HepG2 (cell line): Measurements from ENCODE around the gene SCYGR5. TPM values are rescaled to one million over a fixed set of nuclear protein-coding genes. Genes with fewer than 3 reads are reported as not detected.

Experiments used
- ATAC-seq: fragments of 200-7000 bp; cut with Tn5 transposase; 3 replicates; pipeline ENCODE4 v1.9.1; 2020; ENCODE audit warnings: mild to moderate bottlenecking, moderate library complexity
- BruUV-seq: library from RNA; stranded (reverse); fragments of 400-500 nt; replicated peaks from 2 replicates; lab custom pipeline; 2021; lab: Mats Ljungman, UMichigan
- CTCF ChIA-PET: fragments of 300-600 bp; formaldehyde crosslinking; extraction: SDS; loops from one replicate; lab custom pipeline; 2021; ENCODE audit warnings: low total read pairs, inconsistent platforms, low intra/inter-chr PET ratio; lab: Yijun Ruan, JAX
- POLR2A ChIA-PET: fragments of 350-600 bp; sonication (Branson Sonifier 250); formaldehyde crosslinking; loops from one replicate; lab custom pipeline; 2020; ENCODE audit warnings: antibody characterized with exemption, inconsistent platforms; lab: Yijun Ruan, JAX
- DNase-seq: peaks from one replicate; pipeline ENCODE4 v3.0.0-alpha.2; 2015; ENCODE audit warnings: low spot score
- FAIRE-seq: peaks from 3 replicates; lab custom pipeline; 2011; peaks lifted over from hg19 to GRCh38; lab: Jason Lieb, UNC
- H2AFZ ChIP-seq: one replicate; pipeline ENCODE4 v1.6.1; 2011; ENCODE audit warnings: low read length, inconsistent platforms
- H3K27ac ChIP-seq: fragments of 300-600 bp; 3 replicates; pipeline ENCODE4 v1.8.0; 2011; ENCODE audit warnings: mixed run types, mild to moderate bottlenecking, mixed read lengths, low read length, inconsistent platforms; ENCODE audit not compliant: insufficient read depth; ENCODE audit errors: extremely low read length
- H3K27me3 ChIP-seq, 2 experiments: fragments of 200-600 bp in 1 of 2; 2 replicates in 1 of 2; 3 replicates in 1 of 2; pipeline versions ENCODE4 v1.6.0 to v1.8.0; 2011; ENCODE audit warnings: low read length in 2 of 2, mild to moderate bottlenecking in 2 of 2, moderate library complexity in 2 of 2, inconsistent platforms in 1 of 2; ENCODE audit not compliant: insufficient read depth in 2 of 2, control insufficient read depth in 1 of 2
- H3K36me3 ChIP-seq, 2 experiments: fragments of 200-600 bp in 1 of 2; replicated peaks in 1 of 2; 2 replicates in 1 of 2; 3 replicates in 1 of 2; pipeline versions ENCODE4 v1.5.1 to v1.8.0; 2011; ENCODE audit warnings: low read length in 2 of 2, inconsistent platforms in 1 of 2; ENCODE audit not compliant: insufficient read depth in 2 of 2, control insufficient read depth in 1 of 2
- H3K4me1 ChIP-seq: 2 replicates; pipeline ENCODE4 v1.5.1; 2012; ENCODE audit warnings: low read length, inconsistent platforms; ENCODE audit not compliant: insufficient read depth
- H3K4me2 ChIP-seq: 2 replicates; pipeline ENCODE4 v1.6.0; 2011; ENCODE audit warnings: low read depth, low read length, inconsistent platforms
- H3K4me3 ChIP-seq, 3 experiments: fragments of 200-600 bp in 1 of 3; sonication (generic), shearing (Covaris generic) in 1 of 3; replicated peaks in 1 of 3; 2 replicates each; pipeline ENCODE4 v1.5.1; 2011 to 2016; ENCODE audit warnings: low read length in 3 of 3, inconsistent platforms in 2 of 3, low read depth in 2 of 3, mild to moderate bottlenecking in 2 of 3, control low read depth in 1 of 3, mixed read lengths in 1 of 3; ENCODE audit not compliant: insufficient read depth in 1 of 3
- H3K79me2 ChIP-seq: one replicate; pipeline ENCODE4 v1.6.1; 2011; ENCODE audit warnings: low read length, inconsistent platforms; ENCODE audit not compliant: insufficient read depth
- H3K9ac ChIP-seq: 2 replicates; pipeline ENCODE4 v1.6.0; 2011; ENCODE audit warnings: mild to moderate bottlenecking, low read depth, low read length, inconsistent platforms; ENCODE audit not compliant: insufficient read depth
- H3K9me3 ChIP-seq: 2 replicates; pipeline ENCODE4 v1.5.1; 2012; ENCODE audit warnings: mild to moderate bottlenecking, low read length
- H4K20me1 ChIP-seq: 2 replicates; pipeline ENCODE4 v1.6.0; 2011; ENCODE audit warnings: inconsistent platforms, mild to moderate bottlenecking, low read length, moderate library complexity; ENCODE audit not compliant: insufficient read depth
- ARNT2 ChIP-seq: sonication (generic); formaldehyde crosslinking; IDR thresholded peaks from 2 replicates; pipeline ENCODE4 v1.8.0; 2022; ENCODE audit warnings: mild to moderate bottlenecking, low read depth, missing genetic modification reagents, moderate library complexity
- ELF4 ChIP-seq: sonication (generic); formaldehyde crosslinking; IDR thresholded peaks from 2 replicates; pipeline ENCODE4 v1.5.0; 2020; ENCODE audit warnings: missing genetic modification reagents, mild to moderate bottlenecking, moderate library complexity, borderline replicate concordance
- MXD4 ChIP-seq: IDR thresholded peaks from 2 replicates; pipeline ENCODE4 v1.6.1; 2016; ENCODE audit warnings: mild to moderate bottlenecking, missing biosample characterization, missing genetic modification reagents
- NCOA5 ChIP-seq: sonication (generic); formaldehyde crosslinking; IDR thresholded peaks from 2 replicates; pipeline ENCODE4 v1.4.0; 2020; ENCODE audit warnings: missing genetic modification reagents
- PREB ChIP-seq: sonication (generic); formaldehyde crosslinking; IDR thresholded peaks from 2 replicates; pipeline ENCODE4 v1.4.0; 2020; ENCODE audit warnings: missing genetic modification reagents
- SKI ChIP-seq: fragments of 450-650 bp; IDR thresholded peaks from one replicate; pipeline ENCODE4 v1.6.1; 2018; ENCODE audit warnings: mild to moderate bottlenecking; ENCODE audit not compliant: partially characterized antibody
- TOPORS ChIP-seq: sonication (generic); formaldehyde crosslinking; IDR thresholded peaks from 2 replicates; pipeline ENCODE4 v1.8.0; 2023; ENCODE audit warnings: mild to moderate bottlenecking, missing genetic modification reagents
- ZKSCAN1 ChIP-seq: fragments of 150-350 bp; IDR thresholded peaks from 2 replicates; pipeline ENCODE4 v1.6.1; 2014; ENCODE audit warnings: low read length
- ZNF274 ChIP-seq: sonication (generic); formaldehyde crosslinking; IDR thresholded peaks from 2 replicates; pipeline ENCODE4 v1.5.1; 2020; ENCODE audit warnings: mild to moderate bottlenecking, missing genetic modification reagents
- ZNF337 ChIP-seq: sonication (generic); formaldehyde crosslinking; IDR thresholded peaks from 2 replicates; pipeline ENCODE4 v1.5.1; 2020; ENCODE audit warnings: missing genetic modification reagents, low read depth, mild to moderate bottlenecking, borderline replicate concordance
- ZNF512 ChIP-seq: sonication (generic); formaldehyde crosslinking; IDR thresholded peaks from 2 replicates; pipeline ENCODE4 v1.4.0; 2020; ENCODE audit warnings: mild to moderate bottlenecking, missing genetic modification reagents
- ZNF549 ChIP-seq: sonication (generic); formaldehyde crosslinking; IDR thresholded peaks from 2 replicates; pipeline ENCODE4 v1.5.0; 2020; ENCODE audit warnings: missing genetic modification reagents
- ZNF761 ChIP-seq: sonication (generic); formaldehyde crosslinking; conservative IDR thresholded peaks from 2 replicates; pipeline ENCODE4 v1.4.0; 2020; ENCODE audit warnings: mild to moderate bottlenecking, missing genetic modification reagents
- in situ Hi-C: cut with HindIII; loops from 2 replicates; pipeline ENCODE4 v1.10.0; 2017; ENCODE audit warnings: low pct_unique_long_range_greater_than_20kb; ENCODE audit not compliant: extremely low pct_ligation_motif_present
- intact Hi-C: fragments of 100-400 bp; cut with micrococcal nuclease; formaldehyde crosslinking; loops from one replicate; pipeline ENCODE4 v1.10.0; 2022; ENCODE audit not compliant: unreplicated experiment
- polyA plus RNA-seq, 8 experiments: library from polyadenylated mRNA; depleted of rRNA in 3 of 8; stranded (reverse) in 7 of 8; unstranded in 1 of 8; fragments of >200 nt; fragmentation: Illumina TruSeq in 4 of 8; extraction: Trizol in 4 of 8; gene quantifications; 2 replicates each; pipeline versions ENCODE4 v1.2.1 to v1.2.3, GENCODE V29; 2011 to 2016; ENCODE audit warnings: low read depth in 4 of 8, missing spikeins in 1 of 8, mixed read lengths in 1 of 8; ENCODE audit not compliant: insufficient read depth in 1 of 8
- total RNA-seq, 5 experiments: library from RNA; depleted of rRNA; stranded (reverse); fragments of >200 nt; fragmentation: Illumina TruSeq; extraction: Trizol; gene quantifications; 2 replicates each; pipeline ENCODE4 v1.2.3, GENCODE V29; 2016; ENCODE audit warnings: low read depth in 1 of 5
- TF ChIP-seq, protein P1 (sequence below): sonication (generic); formaldehyde crosslinking; IDR thresholded peaks from 2 replicates; pipeline ENCODE4 v1.4.0; 2020; ENCODE audit warnings: missing genetic modification reagents, borderline replicate concordance
- TF ChIP-seq, protein P2 (sequence below): sonication (generic); formaldehyde crosslinking; IDR thresholded peaks from 2 replicates; pipeline ENCODE4 v1.4.0; 2020; ENCODE audit warnings: missing genetic modification reagents
- TF ChIP-seq, protein P3 (sequence below): sonication (generic); formaldehyde crosslinking; IDR thresholded peaks from 2 replicates; pipeline ENCODE4 v1.4.0; 2020; ENCODE audit warnings: mild to moderate bottlenecking, missing genetic modification reagents
- TF ChIP-seq, protein P4 (sequence below): IDR thresholded peaks from 2 replicates; pipeline ENCODE4 v1.6.1; 2016; ENCODE audit warnings: missing genetic modification reagents, missing compliant biosample characterization

Gene SCYGR5
- total and polyA plus RNA-seq, 2 of the 13 experiments (the other 11 are each of a cell fraction or from before 2014, with no cell fraction given) = not detected

GRCh38 chr2:227623226-227623625 is 43.4 kb upstream of the SCYGR5 start:
- Histone ChIP-seq H3K27me3 (no peaks in the 10 kb centered on the region; a peak in 1 of 5 replicates), H3K79me2 (no peaks in the 10 kb centered on the region), H3K4me2 (no peak overlapping the region), H2AFZ (no peak overlapping the region), H4K20me1 (no peaks in the 10 kb centered on the region), H3K9me3 (no peaks in the 10 kb centered on the region), H3K9ac (no peak overlapping the region), H3K4me1 (peaks cover 12% of the 10 kb centered on the region), H3K27ac (no peak overlapping the region), H3K4me3 (no peak overlapping the region), H3K36me3 (no peaks in the 10 kb centered on the region)
- ChIA-PET CTCF (no interaction called here), POLR2A (no interaction called here)
- intact Hi-C loops (no loop called here), in situ Hi-C loops (no loop called here)
- no peak for FAIRE-seq
- no TSS peak for BruUV-seq
- DNase-seq = no peak
- ATAC-seq = no peak
- TF ChIP-seq ELF4 (CRISPR knock-in tag) (no peak), SKI (no peak), ZKSCAN1 (no peak), ZNF761 (CRISPR knock-in tag) (no peak), PREB (CRISPR knock-in tag) (no peak), TOPORS (no peak), ARNT2 (CRISPR knock-in tag) (no peak), ZNF274 (no peak), ZNF512 (no peak), NCOA5 (CRISPR knock-in tag) (no peak), ZNF549 (CRISPR knock-in tag) (no peak), MXD4 (CRISPR knock-in tag) (no peak), ZNF337 (CRISPR knock-in tag) (no peak)
- TF ChIP-seq, protein P1, sequence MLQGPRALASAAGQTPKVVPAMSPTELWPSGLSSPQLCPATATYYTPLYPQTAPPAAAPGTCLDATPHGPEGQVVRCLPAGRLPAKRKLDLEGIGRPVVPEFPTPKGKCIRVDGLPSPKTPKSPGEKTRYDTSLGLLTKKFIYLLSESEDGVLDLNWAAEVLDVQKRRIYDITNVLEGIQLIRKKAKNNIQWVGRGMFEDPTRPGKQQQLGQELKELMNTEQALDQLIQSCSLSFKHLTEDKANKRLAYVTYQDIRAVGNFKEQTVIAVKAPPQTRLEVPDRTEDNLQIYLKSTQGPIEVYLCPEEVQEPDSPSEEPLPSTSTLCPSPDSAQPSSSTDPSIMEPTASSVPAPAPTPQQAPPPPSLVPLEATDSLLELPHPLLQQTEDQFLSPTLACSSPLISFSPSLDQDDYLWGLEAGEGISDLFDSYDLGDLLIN = no peak
- TF ChIP-seq, protein P2, sequence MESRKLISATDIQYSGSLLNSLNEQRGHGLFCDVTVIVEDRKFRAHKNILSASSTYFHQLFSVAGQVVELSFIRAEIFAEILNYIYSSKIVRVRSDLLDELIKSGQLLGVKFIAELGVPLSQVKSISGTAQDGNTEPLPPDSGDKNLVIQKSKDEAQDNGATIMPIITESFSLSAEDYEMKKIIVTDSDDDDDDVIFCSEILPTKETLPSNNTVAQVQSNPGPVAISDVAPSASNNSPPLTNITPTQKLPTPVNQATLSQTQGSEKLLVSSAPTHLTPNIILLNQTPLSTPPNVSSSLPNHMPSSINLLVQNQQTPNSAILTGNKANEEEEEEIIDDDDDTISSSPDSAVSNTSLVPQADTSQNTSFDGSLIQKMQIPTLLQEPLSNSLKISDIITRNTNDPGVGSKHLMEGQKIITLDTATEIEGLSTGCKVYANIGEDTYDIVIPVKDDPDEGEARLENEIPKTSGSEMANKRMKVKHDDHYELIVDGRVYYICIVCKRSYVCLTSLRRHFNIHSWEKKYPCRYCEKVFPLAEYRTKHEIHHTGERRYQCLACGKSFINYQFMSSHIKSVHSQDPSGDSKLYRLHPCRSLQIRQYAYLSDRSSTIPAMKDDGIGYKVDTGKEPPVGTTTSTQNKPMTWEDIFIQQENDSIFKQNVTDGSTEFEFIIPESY = no peak
- TF ChIP-seq, protein P3, sequence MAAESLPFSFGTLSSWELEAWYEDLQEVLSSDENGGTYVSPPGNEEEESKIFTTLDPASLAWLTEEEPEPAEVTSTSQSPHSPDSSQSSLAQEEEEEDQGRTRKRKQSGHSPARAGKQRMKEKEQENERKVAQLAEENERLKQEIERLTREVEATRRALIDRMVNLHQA = no peak
- TF ChIP-seq, protein P4, sequence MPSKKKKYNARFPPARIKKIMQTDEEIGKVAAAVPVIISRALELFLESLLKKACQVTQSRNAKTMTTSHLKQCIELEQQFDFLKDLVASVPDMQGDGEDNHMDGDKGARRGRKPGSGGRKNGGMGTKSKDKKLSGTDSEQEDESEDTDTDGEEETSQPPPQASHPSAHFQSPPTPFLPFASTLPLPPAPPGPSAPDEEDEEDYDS (CRISPR knock-in tag) = no peak
